Kidney tubule cell (primary cell): Measurements from ENCODE around the gene RBM28.

Source experiments
- DNase-seq: peaks from one replicate; pipeline ENCODE4 v3.0.0-alpha.2; 2018; ENCODE audit warnings: low spot score

RBM28 gene

GRCh38 chr7:128374041-128374440, 30.3 kb upstream of the RBM28 start:
- no peak for DNase-seq

GRCh38 chr7:128373606-128374005, 29.9 kb upstream of the RBM28 start:
- DNase-seq: no peak

- no peak for DNase-seq
Measured at GRCh38 chr7:128370491-128370890, 26.8 kb upstream of the RBM28 start.

GRCh38 chr7:128366986-128367385, 23.3 kb upstream of the RBM28 start:
- DNase-seq: no peak

- DNase-seq: no peak
Measured at GRCh38 chr7:128366300-128366699, 22.6 kb upstream of the RBM28 start.

GRCh38 chr7:128365432-128365831, 21.7 kb upstream of the RBM28 start:
- no peak for DNase-seq

GRCh38 chr7:128364166-128364870, 20.6 kb upstream of the RBM28 start:
- no peak for DNase-seq

- no peak for DNase-seq
Measured at GRCh38 chr7:128363261-128363721, 19.6 kb upstream of the RBM28 start.

GRCh38 chr7:128362670-128363069, 19.0 kb upstream of the RBM28 start:
- peak; percentile 40 for DNase-seq

- DNase-seq: peak; percentile 8
Measured at GRCh38 chr7:128361411-128362379, 18.0 kb upstream of the RBM28 start, which contains the start of gene PRRT4. Gene PRRT4 (minus strand): TSS chr7:128361690.

GRCh38 chr7:128360359-128360678, 16.6 kb upstream of the RBM28 start:
- DNase-seq: no peak

GRCh38 chr7:128359939-128360338, 16.2 kb upstream of the RBM28 start:
- DNase-seq: no peak

GRCh38 chr7:128359336-128359735, 15.6 kb upstream of the RBM28 start:
- DNase-seq: no peak

GRCh38 chr7:128358233-128358632, 14.5 kb upstream of the RBM28 start:
- DNase-seq: no peak

- DNase-seq: no peak
Measured at GRCh38 chr7:128357217-128357613, 13.5 kb upstream of the RBM28 start.

GRCh38 chr7:128356546-128357216, 13.0 kb upstream of the RBM28 start:
- DNase-seq: peak; percentile 17

GRCh38 chr7:128353610-128354009, 9.9 kb upstream of the RBM28 start:
- no peak for DNase-seq

- no peak for DNase-seq
Measured at GRCh38 chr7:128353189-128353588, 9.5 kb upstream of the RBM28 start.

- DNase-seq: no peak
Measured at GRCh38 chr7:128352636-128353035, 8.9 kb upstream of the RBM28 start.

GRCh38 chr7:128352153-128352537, 8.4 kb upstream of the RBM28 start:
- DNase-seq: peak; percentile 70

GRCh38 chr7:128351296-128352152, 7.8 kb upstream of the RBM28 start:
- DNase-seq: no peak
